MM.1S (cell line): Measurements from ENCODE around the gene SECISBP2.

ENCODE experiments used
- DNase-seq: peaks from one replicate; pipeline ENCODE4 v3.0.0-alpha.2; 2015
- H2AFZ ChIP-seq: fragments of 300-600 bp; sonication (generic); 2 replicates; pipeline ENCODE4 v1.6.0; 2016; ENCODE audit warnings: antibody characterized with exemption, low read length
- H3F3A ChIP-seq: fragments of 300-600 bp; sonication (generic); 2 replicates; pipeline ENCODE4 v1.6.1; 2016; ENCODE audit warnings: mild to moderate bottlenecking, antibody characterized with exemption, low read length, moderate library complexity, mixed read lengths; ENCODE audit not compliant: insufficient read depth
- H3K27ac ChIP-seq: fragments of 300-600 bp; sonication (generic); 2 replicates; pipeline ENCODE4 v1.5.1; 2016; ENCODE audit warnings: mild to moderate bottlenecking, low read length
- H3K27me3 ChIP-seq: fragments of 300-600 bp; sonication (generic); replicated peaks from 2 replicates; pipeline ENCODE4 v1.6.0; 2016; ENCODE audit warnings: low read length; ENCODE audit not compliant: insufficient read depth
- H3K36me3 ChIP-seq: fragments of 300-600 bp; sonication (generic); replicated peaks from 2 replicates; pipeline ENCODE4 v1.6.1; 2016; ENCODE audit warnings: mild to moderate bottlenecking, low read length, mixed read lengths; ENCODE audit not compliant: insufficient read depth
- H3K4me1 ChIP-seq: fragments of 300-600 bp; sonication (generic); 2 replicates; pipeline ENCODE4 v1.6.1; 2016; ENCODE audit warnings: low read length, mixed read lengths
- H3K4me2 ChIP-seq: fragments of 300-600 bp; sonication (generic); 2 replicates; pipeline ENCODE4 v1.6.0; 2016; ENCODE audit warnings: low read depth, low read length
- H3K4me3 ChIP-seq: fragments of 300-600 bp; sonication (generic); 2 replicates; pipeline ENCODE4 v1.5.1; 2016; ENCODE audit warnings: low read length, mixed read lengths
- H3K79me2 ChIP-seq: fragments of 300-600 bp; sonication (generic); 2 replicates; pipeline ENCODE4 v1.6.1; 2016; ENCODE audit warnings: mixed run types, low read length, mixed read lengths
- H3K9ac ChIP-seq: fragments of 300-600 bp; sonication (generic); 2 replicates; pipeline ENCODE4 v1.6.1; 2016; ENCODE audit warnings: low read length, mixed read lengths
- H3K9me2 ChIP-seq: fragments of 300-600 bp; sonication (generic); replicated peaks from 2 replicates; pipeline ENCODE4 v1.6.1; 2016; ENCODE audit warnings: mild to moderate bottlenecking, low read length, mixed read lengths; ENCODE audit not compliant: insufficient read depth
- H3K9me3 ChIP-seq: fragments of 300-600 bp; sonication (generic); replicated peaks from 2 replicates; pipeline ENCODE4 v1.6.1; 2016; ENCODE audit warnings: mild to moderate bottlenecking, low read length, mixed read lengths; ENCODE audit not compliant: insufficient read depth
- H4K20me1 ChIP-seq: fragments of 300-600 bp; sonication (generic); 2 replicates; pipeline ENCODE4 v1.6.1; 2016; ENCODE audit warnings: mild to moderate bottlenecking, low read length, moderate library complexity, mixed read lengths; ENCODE audit not compliant: insufficient read depth
- EZH2 ChIP-seq: fragments of 300-600 bp; sonication (generic); optimal IDR thresholded peaks from 2 replicates; pipeline ENCODE3; 2017; ENCODE audit warnings: low read depth, mild to moderate bottlenecking, antibody characterized with exemption, low read length, mixed read lengths
- EZH2phosphoT487 ChIP-seq: fragments of 300-600 bp; sonication (generic); IDR thresholded peaks from 2 replicates; pipeline ENCODE4 v1.6.1; 2018; ENCODE audit warnings: antibody characterized with exemption, low read length
- TF ChIP-seq, protein P1 (sequence below): fragments of 300-600 bp; sonication (generic); IDR thresholded peaks from 2 replicates; pipeline ENCODE4 v1.5.1; 2016; ENCODE audit warnings: antibody characterized with exemption, low read length, mixed read lengths

The SECISBP2 gene

GRCh38 chr9:89353989-89354388 lies 35.7 kb downstream of the SECISBP2 start:
- no peaks in the 10 kb centered on the region for H3K9me3 ChIP-seq
- H3K27me3 ChIP-seq: no peaks in the 10 kb centered on the region
- no peak overlapping the region for H3K4me2 ChIP-seq
- H3K4me3 ChIP-seq: no peak overlapping the region
- no peaks in the 10 kb centered on the region for H3F3A ChIP-seq
- H3K9ac ChIP-seq: no peak overlapping the region
- TF ChIP-seq, protein P1, sequence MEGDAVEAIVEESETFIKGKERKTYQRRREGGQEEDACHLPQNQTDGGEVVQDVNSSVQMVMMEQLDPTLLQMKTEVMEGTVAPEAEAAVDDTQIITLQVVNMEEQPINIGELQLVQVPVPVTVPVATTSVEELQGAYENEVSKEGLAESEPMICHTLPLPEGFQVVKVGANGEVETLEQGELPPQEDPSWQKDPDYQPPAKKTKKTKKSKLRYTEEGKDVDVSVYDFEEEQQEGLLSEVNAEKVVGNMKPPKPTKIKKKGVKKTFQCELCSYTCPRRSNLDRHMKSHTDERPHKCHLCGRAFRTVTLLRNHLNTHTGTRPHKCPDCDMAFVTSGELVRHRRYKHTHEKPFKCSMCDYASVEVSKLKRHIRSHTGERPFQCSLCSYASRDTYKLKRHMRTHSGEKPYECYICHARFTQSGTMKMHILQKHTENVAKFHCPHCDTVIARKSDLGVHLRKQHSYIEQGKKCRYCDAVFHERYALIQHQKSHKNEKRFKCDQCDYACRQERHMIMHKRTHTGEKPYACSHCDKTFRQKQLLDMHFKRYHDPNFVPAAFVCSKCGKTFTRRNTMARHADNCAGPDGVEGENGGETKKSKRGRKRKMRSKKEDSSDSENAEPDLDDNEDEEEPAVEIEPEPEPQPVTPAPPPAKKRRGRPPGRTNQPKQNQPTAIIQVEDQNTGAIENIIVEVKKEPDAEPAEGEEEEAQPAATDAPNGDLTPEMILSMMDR: no peak
- TF ChIP-seq EZH2phosphoT487 (no peak), EZH2 (no peak)
- peaks cover 21% of the 10 kb centered on the region for H3K79me2 ChIP-seq
- no peak overlapping the region for H3K27ac ChIP-seq
- no peak for DNase-seq
- peaks cover 20% of the 10 kb centered on the region for H3K4me1 ChIP-seq
- H4K20me1 ChIP-seq: no peaks in the 10 kb centered on the region
- H2AFZ ChIP-seq: no peak overlapping the region
- H3K9me2 ChIP-seq: no peaks in the 10 kb centered on the region
- peaks cover 27% of the 10 kb centered on the region for H3K36me3 ChIP-seq

DNA sequence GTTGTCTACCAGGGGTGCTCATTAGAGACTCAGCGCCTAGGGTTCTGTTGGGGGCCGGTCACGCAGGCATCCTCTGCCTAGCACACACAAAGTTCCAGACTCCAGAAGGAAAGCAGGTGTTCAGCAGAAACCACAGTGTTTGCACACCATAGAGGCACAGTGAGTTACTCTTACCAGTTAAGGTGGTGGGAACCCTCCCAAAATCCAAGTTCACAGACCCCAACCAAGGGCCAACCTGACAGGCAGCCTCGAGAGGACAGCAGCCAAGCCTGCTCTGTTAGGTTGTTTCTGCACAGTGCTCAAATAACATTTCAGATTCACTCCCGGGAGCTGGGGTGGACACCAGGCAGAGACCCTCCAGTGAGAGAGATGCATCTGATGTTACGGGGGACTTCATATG lies 36.2 kb downstream of the SECISBP2 start:
- no peak overlapping the region for H3K27ac ChIP-seq
- H3K9me3 ChIP-seq: no peaks in the 10 kb centered on the region
- no peak overlapping the region for H3K4me2 ChIP-seq
- H3K36me3 ChIP-seq: peaks cover 27% of the 10 kb centered on the region
- no peak for DNase-seq
- H3K9ac ChIP-seq: no peak overlapping the region
- no peak overlapping the region for H3K4me3 ChIP-seq
- H3K9me2 ChIP-seq: no peaks in the 10 kb centered on the region
- no peaks in the 10 kb centered on the region for H3K27me3 ChIP-seq
- peaks cover 20% of the 10 kb centered on the region for H3K4me1 ChIP-seq
- no peaks in the 10 kb centered on the region for H4K20me1 ChIP-seq
- H3K79me2 ChIP-seq: peaks cover 21% of the 10 kb centered on the region
- H2AFZ ChIP-seq: no peak overlapping the region
- TF ChIP-seq, protein P1: no peak
- no peak for TF ChIP-seq EZH2phosphoT487
- no peak for TF ChIP-seq EZH2
- H3F3A ChIP-seq: no peaks in the 10 kb centered on the region

- DNase-seq: no peak
- Histone ChIP-seq H3K36me3 (peaks cover 12% of the 10 kb centered on the region; the same call in 1 of the 2 replicates), H3K9me3 (no peaks in the 10 kb centered on the region), H3F3A (no peaks in the 10 kb centered on the region), H4K20me1 (no peaks in the 10 kb centered on the region), H3K9ac (no peak overlapping the region), H3K4me2 (no peak overlapping the region), H3K4me3 (no peak overlapping the region), H3K4me1 (peaks cover 13% of the 10 kb centered on the region), H3K27ac (no peak overlapping the region), H2AFZ (no peak overlapping the region), H3K27me3 (no peaks in the 10 kb centered on the region), H3K79me2 (peaks cover 19% of the 10 kb centered on the region), H3K9me2 (no peaks in the 10 kb centered on the region)
- no peak for TF ChIP-seq EZH2
Observed at GRCh38 chr9:89356782-89357181, 38.5 kb downstream of the SECISBP2 start.

DNA sequence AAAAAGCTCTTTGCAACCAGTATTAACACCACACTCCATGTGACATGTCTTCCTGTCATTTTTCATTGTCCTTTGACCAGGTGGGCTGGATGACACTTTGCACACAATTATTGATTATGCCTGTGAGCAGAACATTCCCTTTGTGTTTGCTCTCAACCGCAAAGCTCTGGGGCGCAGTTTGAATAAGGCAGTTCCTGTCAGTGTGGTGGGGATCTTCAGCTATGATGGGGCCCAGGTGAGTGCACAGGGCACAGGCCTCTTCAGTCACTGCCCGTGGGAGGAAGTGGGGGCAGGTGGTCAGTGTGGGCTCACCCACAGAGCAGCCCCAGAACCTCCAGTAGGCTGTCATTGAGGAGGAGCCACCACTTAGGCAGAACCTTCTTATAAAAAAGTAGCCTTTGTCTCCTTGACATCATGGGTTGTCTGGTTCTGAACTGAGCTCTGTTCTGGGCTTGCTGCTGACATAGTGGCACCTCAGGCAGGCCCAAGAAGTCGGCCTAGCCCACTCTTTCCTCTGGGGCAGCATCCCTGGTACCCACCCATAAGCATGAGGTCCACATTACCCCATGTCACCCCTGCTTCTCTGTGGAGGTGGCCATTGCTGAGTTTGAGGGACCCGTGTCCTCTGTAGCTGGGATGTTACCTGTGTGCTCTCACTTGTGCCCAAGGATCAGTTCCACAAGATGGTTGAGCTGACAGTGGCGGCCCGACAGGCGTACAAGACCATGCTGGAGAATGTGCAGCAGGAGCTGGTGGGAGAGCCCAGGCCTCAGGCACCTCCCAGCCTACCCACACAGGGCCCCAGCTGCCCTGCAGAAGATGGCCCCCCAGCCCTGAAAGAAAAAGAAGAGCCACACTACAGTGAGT lies 39.3 kb downstream of the SECISBP2 start:
- Histone ChIP-seq H3K9ac (no peak overlapping the region), H3K4me2 (no peak overlapping the region), H3K27ac (no peak overlapping the region), H3K36me3 (peaks cover 12% of the 10 kb centered on the region; the same call in 1 of the 2 replicates), H3F3A (no peaks in the 10 kb centered on the region), H4K20me1 (no peaks in the 10 kb centered on the region), H3K4me3 (no peak overlapping the region), H3K79me2 (peaks cover 11% of the 10 kb centered on the region), H2AFZ (no peak overlapping the region), H3K4me1 (peaks cover 5% of the 10 kb centered on the region; the same call in 1 of the 2 replicates), H3K9me3 (no peaks in the 10 kb centered on the region), H3K9me2 (no peaks in the 10 kb centered on the region), H3K27me3 (no peaks in the 10 kb centered on the region)
- no peak for DNase-seq
- TF ChIP-seq, protein P1: no peak
- TF ChIP-seq EZH2phosphoT487: no peak
- no peak for TF ChIP-seq EZH2
